NOMO-1 (cell line): ENCODE measurements around the gene NOTCH1.

ENCODE experiments used
- DNase-seq, 2 experiments: peaks; one replicate each; lab custom pipeline; 2025; ENCODE audit not compliant: unreplicated experiment in 2 of 2; lab: John Stamatoyannopoulos, UW

Gene NOTCH1

DNA sequence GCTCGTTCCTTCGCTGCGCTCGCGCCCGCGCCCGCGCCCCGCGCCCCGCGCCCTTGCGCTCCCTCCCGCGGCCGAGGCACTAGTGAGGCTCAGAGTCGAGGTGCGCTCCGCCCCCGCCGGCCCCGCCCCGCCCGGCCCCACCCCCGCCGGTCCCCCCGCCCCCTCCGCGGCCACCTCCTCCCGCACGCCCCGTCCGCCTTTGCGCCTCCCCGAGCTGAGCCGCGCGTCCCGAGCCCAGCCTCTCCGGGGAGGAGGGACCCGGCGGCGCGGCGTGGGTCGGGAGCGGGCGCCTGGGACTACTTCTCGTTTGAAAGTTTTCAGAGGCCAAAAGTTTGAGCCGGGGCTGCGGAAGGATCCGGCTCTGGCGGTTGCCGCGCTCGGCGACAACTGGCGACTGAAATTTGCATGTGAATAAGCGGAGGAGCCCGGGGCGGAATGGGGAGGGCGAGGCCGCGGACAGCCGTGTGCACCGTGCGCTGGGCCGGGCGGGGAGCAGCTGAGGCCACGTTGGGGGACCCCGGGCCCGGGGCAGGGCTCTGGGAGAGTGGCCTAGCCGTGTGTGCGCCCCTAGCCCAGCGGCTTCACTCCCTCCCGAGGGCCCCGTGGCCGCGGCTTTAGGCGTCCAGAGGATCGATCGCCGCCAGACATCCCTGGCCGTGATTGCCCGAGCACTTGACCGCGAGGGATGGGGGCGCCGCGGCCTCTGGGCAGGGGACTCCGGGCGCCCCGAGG lies at the start of gene NOTCH1:
TSS of gene NOTCH1 (minus strand) at position 84 of the 732 bp plus-strand sequence. CDS start 262 bp downstream, outside the sequence.
- peak; percentile 99 to 100 for DNase-seq

GRCh38 chr9:136594492-136594891 lies 48.6 kb upstream of the NOTCH1 start:
- DNase-seq: no peak

DNA sequence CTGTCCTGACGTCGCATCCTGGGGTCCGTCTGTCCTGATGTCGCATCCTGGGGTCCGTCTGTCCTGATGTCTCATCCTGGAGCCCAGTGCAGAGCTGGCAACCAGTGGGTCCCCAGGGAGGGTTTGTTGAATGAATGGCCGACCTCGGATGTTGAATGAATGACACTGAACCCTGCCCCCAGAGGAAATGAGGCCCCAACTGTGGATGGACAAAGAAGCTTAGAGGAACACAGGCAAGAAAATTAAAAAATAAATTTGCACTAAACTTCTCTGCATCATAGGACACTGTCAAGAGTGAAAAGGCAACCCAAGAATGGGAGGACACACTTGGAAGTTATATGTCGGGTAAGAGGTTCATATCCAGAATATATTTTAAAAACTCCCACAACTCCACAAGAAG lies 47.7 kb upstream of the NOTCH1 start:
- no peak for DNase-seq

GRCh38 chr9:136592666-136593065 lies 46.8 kb upstream of the NOTCH1 start:
- DNase-seq: no peak

DNA sequence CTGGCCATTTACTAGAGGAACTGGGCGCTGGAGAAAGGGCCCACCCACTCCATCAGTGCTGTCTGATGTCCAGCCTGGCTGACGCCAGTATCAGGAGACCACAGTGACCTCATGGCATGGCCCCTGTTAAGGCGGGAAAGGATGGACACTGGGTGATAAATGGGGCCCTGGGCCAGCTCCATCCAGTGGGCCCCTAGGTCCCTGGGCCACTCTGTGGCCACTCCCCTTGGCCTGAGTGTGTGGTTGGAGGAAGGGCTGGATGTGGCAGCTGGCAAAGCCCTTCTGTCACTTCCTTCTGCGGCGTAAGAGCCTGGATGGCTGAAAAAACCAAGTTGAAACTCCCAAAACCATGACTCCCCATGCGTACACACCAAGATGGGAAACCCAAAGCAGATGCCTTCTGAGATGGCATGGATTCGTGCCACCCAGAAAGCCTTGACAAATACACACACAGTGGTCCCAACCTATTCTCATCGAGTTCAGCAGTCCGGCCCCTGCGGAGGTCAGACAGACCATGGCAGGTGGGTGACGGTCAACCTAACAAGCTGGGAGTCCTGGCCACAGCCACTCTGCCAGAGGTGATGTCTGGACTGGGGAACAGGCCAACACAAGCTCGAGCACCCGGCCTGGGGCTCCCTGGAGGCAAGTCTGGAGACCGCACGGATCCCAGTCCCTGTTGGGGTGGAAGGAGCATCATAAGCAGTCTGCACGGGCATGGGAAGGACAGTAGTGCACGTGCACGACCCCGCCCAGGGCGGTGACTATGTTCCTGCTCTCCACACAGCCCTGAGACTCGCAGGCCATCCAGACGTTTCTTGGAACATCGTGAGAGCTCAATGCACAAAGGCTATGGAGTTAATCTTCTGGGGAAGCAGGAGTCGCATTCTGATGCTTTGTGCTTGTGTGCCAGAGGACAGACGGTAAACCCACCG lies 45.2 kb upstream of the NOTCH1 start:
- DNase-seq: peak; percentile 10 to 14

DNA sequence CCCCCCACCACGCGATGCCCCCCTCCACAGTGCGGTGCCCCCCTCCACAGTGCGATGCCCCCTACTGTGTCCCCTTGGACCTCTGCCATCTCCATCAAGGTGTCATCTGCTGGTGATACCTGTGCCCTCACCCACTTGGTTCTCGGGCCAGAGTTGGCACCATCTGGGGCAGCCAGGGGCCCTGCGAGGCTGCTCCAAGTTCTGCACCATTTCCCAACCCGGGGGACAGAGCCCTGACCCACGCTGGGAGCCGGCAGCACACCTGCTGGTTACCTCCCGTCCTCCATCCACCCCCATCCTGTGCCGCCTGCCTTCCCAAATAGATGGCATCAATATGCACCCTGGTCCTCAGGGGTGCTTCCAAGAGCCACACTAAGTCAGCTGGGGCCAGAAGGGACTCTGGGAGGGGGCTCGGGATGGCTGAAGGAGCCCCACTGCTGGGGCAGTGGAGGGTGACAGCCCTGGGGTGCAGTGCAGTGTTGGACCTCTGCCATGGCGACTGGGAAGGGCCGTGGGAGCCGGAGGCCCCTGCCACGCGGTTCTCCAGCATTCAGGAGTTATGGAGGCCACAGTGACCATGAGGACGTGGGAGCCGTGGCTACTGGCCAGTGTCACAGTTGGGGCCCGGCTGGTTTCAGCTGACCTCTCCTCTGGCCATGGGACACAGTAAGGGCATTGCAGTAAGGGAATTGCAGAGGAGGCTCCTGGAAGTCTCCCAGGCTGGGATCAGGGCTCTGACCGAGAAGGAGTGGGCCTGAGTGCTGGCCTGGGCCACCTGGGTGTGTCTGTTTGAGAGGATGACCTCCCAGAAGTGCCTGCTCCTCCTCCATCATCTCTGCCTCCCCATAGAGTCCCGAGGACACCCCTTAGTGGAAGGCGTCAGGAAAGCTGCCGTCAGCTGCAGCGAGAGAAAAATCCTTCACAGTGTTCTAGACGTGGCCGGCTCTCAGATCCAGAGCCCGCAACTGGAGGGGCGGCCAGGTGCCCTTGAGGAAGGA lies 44.2 kb upstream of the NOTCH1 start:
- no peak for DNase-seq

- DNase-seq: no peak
Measured at GRCh38 chr9:136588663-136589464, 43.0 kb upstream of the NOTCH1 start.

DNA sequence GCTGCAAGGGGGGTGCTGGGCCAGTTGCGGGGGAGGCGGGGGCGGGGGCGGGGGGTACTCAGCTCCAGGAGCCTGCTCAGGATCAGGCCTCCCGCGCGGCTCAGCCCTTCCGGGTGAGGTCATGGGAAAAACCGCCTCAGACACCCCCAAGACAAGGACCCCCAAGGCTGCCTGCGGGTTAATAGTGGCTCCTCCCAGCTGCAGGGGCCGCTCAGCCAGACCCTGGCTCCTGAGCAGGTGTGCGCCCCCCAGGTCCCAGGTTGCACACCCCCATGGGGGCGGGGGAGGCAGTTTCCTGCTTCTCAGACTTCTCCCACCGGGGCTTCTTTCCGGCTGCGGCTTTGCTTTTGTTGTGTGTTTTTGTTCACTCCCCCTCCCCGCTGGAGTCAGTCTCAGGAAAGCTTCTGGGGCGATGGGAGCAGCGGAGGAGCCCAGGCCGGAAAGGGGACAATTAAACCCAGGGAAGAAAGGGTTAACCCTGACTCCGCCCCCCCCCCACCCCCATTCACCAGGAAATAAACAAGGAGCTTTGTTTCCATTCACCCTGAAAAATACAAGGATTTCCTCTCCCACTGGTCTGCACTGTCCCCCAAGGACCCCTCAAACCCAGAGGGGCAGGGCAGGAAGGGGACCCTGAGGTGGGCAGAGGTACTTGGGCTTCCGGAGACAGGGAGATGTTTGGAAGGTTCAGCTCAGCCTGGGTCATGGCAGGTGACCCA lies 42.3 kb upstream of the NOTCH1 start:
- no peak for DNase-seq

- peak; percentile 51 to 91 for DNase-seq
Measured at GRCh38 chr9:136587145-136587943, 41.5 kb upstream of the NOTCH1 start.

GRCh38 chr9:136586391-136586953 lies 40.6 kb upstream of the NOTCH1 start:
- DNase-seq: no peak

GRCh38 chr9:136585531-136586120 lies 39.8 kb upstream of the NOTCH1 start:
- DNase-seq: no peak

- DNase-seq: no peak
Measured at GRCh38 chr9:136584934-136585333, 39.1 kb upstream of the NOTCH1 start.

GRCh38 chr9:136584401-136584932 lies 38.6 kb upstream of the NOTCH1 start:
- no peak for DNase-seq

DNA sequence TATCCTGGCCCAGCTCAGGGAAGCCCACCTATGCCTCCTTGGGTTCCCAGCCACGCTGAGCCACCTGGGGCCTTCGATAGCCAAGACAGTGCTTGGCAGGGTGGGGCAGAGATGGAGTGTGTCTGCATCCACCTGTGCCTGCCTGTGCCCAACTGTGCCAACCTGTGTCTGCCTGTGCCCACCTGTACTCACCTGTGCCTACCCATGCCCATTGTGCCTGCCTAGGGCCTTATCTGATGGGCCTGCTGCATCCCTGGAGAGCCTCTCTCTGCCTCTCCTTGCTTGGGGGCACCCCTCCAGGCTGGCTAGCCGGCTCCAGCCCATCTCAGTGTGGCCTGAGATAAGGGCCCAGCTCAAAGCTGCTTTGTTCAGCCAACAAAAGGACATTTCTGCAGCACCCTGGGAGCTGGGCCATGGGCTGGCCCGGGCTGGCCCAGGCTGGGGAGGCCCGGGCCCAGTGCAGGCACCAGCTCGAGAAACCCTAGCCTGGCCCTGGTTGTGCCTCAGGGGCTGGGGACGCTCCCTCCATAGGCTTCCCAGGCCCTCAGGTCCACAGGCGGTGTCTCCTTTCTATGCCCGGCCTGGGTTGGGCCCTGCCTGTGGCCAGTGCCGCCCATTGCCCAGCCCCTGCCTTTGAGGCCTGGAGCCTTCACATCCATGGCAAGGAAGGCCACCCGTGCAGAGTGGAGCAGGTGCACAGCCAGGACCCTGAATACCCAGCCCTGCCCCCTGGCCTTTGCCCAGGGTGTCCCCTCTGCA lies 37.3 kb upstream of the NOTCH1 start:
- DNase-seq: no peak

DNA sequence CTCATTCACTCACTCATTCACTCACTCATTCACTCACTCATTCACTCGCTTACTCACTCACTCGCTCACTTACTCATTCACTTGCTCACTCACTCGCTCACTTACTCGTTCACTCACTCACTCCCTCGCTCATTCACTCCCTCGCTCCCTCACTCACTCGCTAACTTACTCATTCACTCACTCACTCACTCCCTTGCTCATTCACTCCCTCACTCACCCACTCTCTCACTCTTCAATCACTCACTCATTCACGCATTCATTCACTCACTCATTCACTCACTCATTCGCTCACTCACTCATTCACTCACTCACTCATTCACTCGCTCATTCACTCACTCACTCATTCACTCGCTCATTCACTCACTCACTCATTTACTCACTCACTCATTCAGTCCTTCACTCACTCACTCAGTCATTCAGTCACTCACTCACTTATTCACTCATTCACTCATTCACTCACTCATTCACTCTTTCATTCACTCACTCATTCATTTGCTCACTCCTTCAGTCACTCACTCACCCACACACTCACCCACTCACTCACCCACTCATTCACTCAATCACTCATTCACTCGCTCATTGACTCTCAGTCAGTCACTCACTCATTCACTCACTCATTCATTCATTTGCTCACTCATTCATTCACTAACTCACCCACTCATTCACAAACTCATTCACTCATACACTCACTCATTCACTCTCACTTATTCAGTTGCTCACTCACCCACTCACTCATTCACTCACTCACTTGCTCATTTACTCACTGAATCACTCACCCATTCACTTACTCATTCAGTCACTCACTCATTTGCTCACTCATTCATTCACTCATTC lies 36.0 kb upstream of the NOTCH1 start:
- DNase-seq: no peak
